Measurements from ENCODE around the gene CAPZB.

The CAPZB gene

GRCh38 chr1:19363536-19364152, 121.7 kb downstream of the CAPZB start:
- no peak for DNase-seq

GRCh38 chr1:19361611-19362147, 123.7 kb downstream of the CAPZB start:
- no peak for DNase-seq

- DNase-seq: no peak
Observed at GRCh38 chr1:19360843-19361610, 124.3 kb downstream of the CAPZB start.

- no peak for DNase-seq
Observed at GRCh38 chr1:19360432-19360831, 124.9 kb downstream of the CAPZB start.

GRCh38 chr1:19360016-19360415, 125.3 kb downstream of the CAPZB start:
- DNase-seq: no peak

GRCh38 chr1:19359357-19359756, 126.0 kb downstream of the CAPZB start:
- DNase-seq: no peak

GRCh38 chr1:19358710-19359109, 126.6 kb downstream of the CAPZB start:
- DNase-seq: no peak

- no peak for DNase-seq
Observed at GRCh38 chr1:19357299-19357986, 127.9 kb downstream of the CAPZB start.

- DNase-seq: no peak
Observed at GRCh38 chr1:19356266-19356665, 129.1 kb downstream of the CAPZB start.

GRCh38 chr1:19354531-19354981, 130.8 kb downstream of the CAPZB start:
- DNase-seq: no peak

GRCh38 chr1:19353596-19353995, 131.7 kb downstream of the CAPZB start:
- DNase-seq: no peak

GRCh38 chr1:19352839-19353238, 132.5 kb downstream of the CAPZB start:
- DNase-seq: no peak

- no peak for DNase-seq
Observed at GRCh38 chr1:19351873-19352272, 133.5 kb downstream of the CAPZB start.

- DNase-seq: no peak
Observed at GRCh38 chr1:19350566-19350965, 134.8 kb downstream of the CAPZB start.

- no peak for DNase-seq
Observed at GRCh38 chr1:19349999-19350398, 135.3 kb downstream of the CAPZB start.

GRCh38 chr1:19348441-19349198, 136.7 kb downstream of the CAPZB start:
- DNase-seq: no peak

GRCh38 chr1:19347533-19348172, 137.7 kb downstream of the CAPZB start:
- no peak for DNase-seq

- DNase-seq: no peak
Observed at GRCh38 chr1:19346026-19346425, 139.3 kb downstream of the CAPZB start.

GRCh38 chr1:19345391-19345790, 139.9 kb downstream of the CAPZB start:
- no peak for DNase-seq

GRCh38 chr1:19344831-19345230, 140.5 kb downstream of the CAPZB start:
- DNase-seq: no peak

- DNase-seq: peak; percentile 78
Observed at GRCh38 chr1:19344372-19344810, 140.9 kb downstream of the CAPZB start.

GRCh38 chr1:19343617-19344350, 141.6 kb downstream of the CAPZB start:
- DNase-seq: no peak

All from activated effector memory CD4-positive, alpha-beta T cell treated with anti-CD3 and anti-CD28 coated beads, Interleukin-2, amount 50 U/mL, for 16 hours (primary cell).